PC-3 (cell line): ENCODE results near the gene STX11. TPM values are rescaled to one million over a fixed set of nuclear protein-coding genes. Genes with fewer than 3 reads are reported as not detected.

ENCODE experiments used
- ATAC-seq: fragments of 200-7000 bp; cut with Tn5 transposase; 2 replicates; pipeline ENCODE4 v1.9.1; 2020; ENCODE audit warnings: mild to moderate bottlenecking, moderate library complexity
- BruUV-seq: library from RNA; stranded (reverse); fragments of 400-500 nt; replicated peaks from 2 replicates; lab custom pipeline; 2021; lab: Mats Ljungman, UMichigan
- CTCF ChIA-PET: fragments of 300-600 bp; sonication (Branson Sonifier 250); formaldehyde crosslinking; loops from one replicate; lab custom pipeline; 2022; ENCODE audit warnings: antibody characterized with exemption; lab: Charles Lee
- POLR2A ChIA-PET: fragments of 300-600 bp; sonication (Branson Sonifier 250); formaldehyde crosslinking; loops from one replicate; lab custom pipeline; 2022; ENCODE audit warnings: antibody characterized with exemption; ENCODE audit not compliant: unreplicated experiment; lab: Charles Lee
- DNase-seq: peaks from one replicate; pipeline ENCODE4 v3.0.0-alpha.2; 2015
- H2AFZ ChIP-seq: fragments of 300-600 bp; sonication (generic); 2 replicates; pipeline ENCODE4 v1.6.0; 2016; ENCODE audit warnings: antibody characterized with exemption, low read length
- H3F3A ChIP-seq: fragments of 300-600 bp; sonication (generic); one replicate; pipeline ENCODE4 v1.6.0; 2017; ENCODE audit warnings: antibody characterized with exemption, low read length, control low read depth, mild to moderate bottlenecking; ENCODE audit not compliant: unreplicated experiment
- H3K27ac ChIP-seq: fragments of 300-600 bp; sonication (generic); 2 replicates; pipeline ENCODE4 v1.5.1; 2016; ENCODE audit warnings: mild to moderate bottlenecking, low read length
- H3K27me3 ChIP-seq: fragments of 300-600 bp; sonication (generic); 2 replicates; pipeline ENCODE4 v1.6.1; 2016; ENCODE audit warnings: low read length, mixed read lengths
- H3K36me3 ChIP-seq: fragments of 300-600 bp; sonication (generic); 2 replicates; pipeline ENCODE4 v1.6.1; 2016; ENCODE audit warnings: low read depth, mixed run types, low read length, mixed read lengths
- H3K4me1 ChIP-seq: fragments of 300-600 bp; sonication (generic); 2 replicates; pipeline ENCODE4 v1.5.1; 2016; ENCODE audit warnings: low read length; ENCODE audit not compliant: insufficient read depth
- H3K4me2 ChIP-seq: fragments of 300-600 bp; sonication (generic); 2 replicates; pipeline ENCODE4 v1.6.0; 2016; ENCODE audit warnings: low read length
- H3K4me3 ChIP-seq: fragments of 300-600 bp; sonication (generic); 2 replicates; pipeline ENCODE4 v1.5.1; 2016; ENCODE audit warnings: mild to moderate bottlenecking, low read length, mixed read lengths
- H3K79me2 ChIP-seq: fragments of 300-600 bp; sonication (generic); 2 replicates; pipeline ENCODE4 v1.6.1; 2017; ENCODE audit warnings: low read length, mixed read lengths
- H3K9ac ChIP-seq: fragments of 300-600 bp; sonication (generic); 2 replicates; pipeline ENCODE4 v1.6.0; 2016; ENCODE audit warnings: mild to moderate bottlenecking, low read length
- H3K9me2 ChIP-seq: fragments of 300-600 bp; sonication (generic); replicated peaks from 2 replicates; pipeline ENCODE4 v1.6.1; 2016; ENCODE audit warnings: mixed run types, low read length, mixed read lengths
- H3K9me3 ChIP-seq: fragments of 300-600 bp; sonication (generic); 2 replicates; pipeline ENCODE4 v1.6.1; 2016; ENCODE audit warnings: low read length, mixed read lengths
- H4K20me1 ChIP-seq: fragments of 300-600 bp; sonication (generic); 2 replicates; pipeline ENCODE4 v1.6.1; 2016; ENCODE audit warnings: low read length, mixed read lengths
- CTCF ChIP-seq: fragments of 300-600 bp; sonication (generic); conservative IDR thresholded peaks from 2 replicates; pipeline ENCODE4 v1.5.1; 2017; ENCODE audit warnings: antibody characterized with exemption, low read depth, mild to moderate bottlenecking, low read length
- EZH2 ChIP-seq: fragments of 300-600 bp; sonication (generic); IDR thresholded peaks from one replicate; pipeline ENCODE4 v1.6.1; 2017; ENCODE audit warnings: antibody characterized with exemption, mild to moderate bottlenecking, low read length; ENCODE audit not compliant: unreplicated experiment
- EZH2phosphoT487 ChIP-seq: fragments of 300-600 bp; sonication (generic); IDR thresholded peaks from 2 replicates; pipeline ENCODE4 v1.6.1; 2018; ENCODE audit warnings: mild to moderate bottlenecking, antibody characterized with exemption, low read length, borderline replicate concordance
- intact Hi-C: fragments of 100-400 bp; cut with micrococcal nuclease; formaldehyde crosslinking; loops from 2 replicates; pipeline ENCODE4 v1.9.0; 2023
- total RNA-seq: library from RNA; depleted of rRNA; stranded (reverse); fragments of >200 nt; gene quantifications from 2 replicates; pipeline ENCODE4 v1.2.3, GENCODE V29; 2014

STX11 gene
- total RNA-seq, 1 experiment from 2014 or later, result 1.5 TPM

DNA sequence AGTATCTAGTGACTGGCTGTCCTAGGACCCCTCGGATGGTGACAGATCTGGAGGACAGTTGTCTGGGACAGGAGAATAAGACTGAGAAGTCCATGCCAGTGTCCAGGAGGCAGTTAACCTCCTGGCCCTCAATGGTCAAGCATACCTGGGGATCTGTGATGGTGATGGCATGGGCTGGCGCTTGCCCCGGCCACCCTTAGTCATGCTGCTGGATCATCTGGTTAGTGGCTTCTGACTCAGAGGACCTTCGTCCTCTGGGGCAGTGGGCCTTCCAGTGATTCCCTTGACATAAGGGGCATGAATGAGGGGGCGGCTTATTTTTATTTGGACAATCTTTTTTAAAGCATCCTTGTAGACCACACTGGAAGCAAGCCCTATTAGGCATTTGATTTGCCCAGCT, 30.9 kb upstream of the STX11 start:
- H2AFZ ChIP-seq, result no peak overlapping the region
- ATAC-seq (no peak), DNase-seq (no peak)
- no peaks in the 10 kb centered on the region for H4K20me1 ChIP-seq
- H3F3A ChIP-seq, result no peaks in the 10 kb centered on the region
- intact Hi-C loops, result no loop called here
- BruUV-seq, result no TSS peak
- no peaks in the 10 kb centered on the region for H3K27me3 ChIP-seq
- no peaks in the 10 kb centered on the region for H3K79me2 ChIP-seq
- no peaks in the 10 kb centered on the region for H3K36me3 ChIP-seq
- H3K4me3 ChIP-seq, result no peak overlapping the region
- H3K4me1 ChIP-seq, result no peaks in the 10 kb centered on the region
- TF ChIP-seq EZH2 (no peak), CTCF (no peak), EZH2phosphoT487 (no peak)
- CTCF ChIA-PET, result no interaction called here
- H3K9me3 ChIP-seq, result no peaks in the 10 kb centered on the region
- H3K27ac ChIP-seq, result no peak overlapping the region
- no peaks in the 10 kb centered on the region for H3K9me2 ChIP-seq
- POLR2A ChIA-PET, result no interaction called here
- H3K9ac ChIP-seq, result no peak overlapping the region
- H3K4me2 ChIP-seq, result no peak overlapping the region

DNA sequence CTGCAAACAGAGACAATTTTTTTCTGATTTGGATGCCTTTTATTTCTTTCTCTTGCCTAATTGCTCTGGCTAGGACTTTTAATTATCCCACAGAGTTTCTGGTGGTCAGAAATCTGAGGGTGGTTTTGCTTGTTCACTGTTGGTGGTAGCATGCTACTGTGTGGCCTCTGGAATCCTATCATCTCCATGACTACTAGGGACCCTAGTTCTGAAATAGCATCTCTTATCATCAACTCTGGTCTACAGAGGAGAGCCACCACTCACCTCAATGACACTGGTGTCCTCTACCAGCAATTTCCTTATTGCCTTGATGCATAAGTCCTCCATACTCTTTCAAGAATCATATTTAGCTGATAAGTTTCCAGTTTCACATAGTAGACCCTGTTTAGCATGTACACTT, 27.5 kb upstream of the STX11 start:
- no peak for ATAC-seq
- POLR2A ChIA-PET, result no interaction called here

More for the DNA sequence above, 27.5 kb upstream of the STX11 start:
- no peak for DNase-seq
- CTCF ChIA-PET, result no interaction called here
- H3K36me3 ChIP-seq, result no peaks in the 10 kb centered on the region
- TF ChIP-seq EZH2, result no peak
- no peak for TF ChIP-seq EZH2phosphoT487
- TF ChIP-seq CTCF, result no peak
- intact Hi-C loops, result no loop called here
- H4K20me1 ChIP-seq, result no peaks in the 10 kb centered on the region
- BruUV-seq, result no TSS peak
- H3K79me2 ChIP-seq, result no peaks in the 10 kb centered on the region
- no peaks in the 10 kb centered on the region for H3K27me3 ChIP-seq
- no peak overlapping the region for H2AFZ ChIP-seq
- H3K4me1 ChIP-seq, result no peaks in the 10 kb centered on the region
- H3K4me2 ChIP-seq, result no peak overlapping the region
- H3F3A ChIP-seq, result no peaks in the 10 kb centered on the region
- no peaks in the 10 kb centered on the region for H3K9me2 ChIP-seq
- no peak overlapping the region for H3K4me3 ChIP-seq
- no peaks in the 10 kb centered on the region for H3K9me3 ChIP-seq
- no peak overlapping the region for H3K27ac ChIP-seq
- no peak overlapping the region for H3K9ac ChIP-seq
